Astrocyte (in vitro differentiated cells and primary cell): ENCODE data around the gene USP13. TPM values are rescaled to one million over a fixed set of nuclear protein-coding genes. Genes with fewer than 3 reads are reported as not detected.

ENCODE experiments used
- DNase-seq: peaks from one replicate; pipeline ENCODE4 v3.0.0-alpha.2; 2010; ENCODE audit warnings: low read depth
- FAIRE-seq: peaks from 2 replicates; lab custom pipeline; 2011; peaks lifted over from hg19 to GRCh38; lab: Jason Lieb, UNC
- H2AFZ ChIP-seq: 2 replicates; pipeline ENCODE4 v1.6.0; 2012; ENCODE audit warnings: low read depth, low read length, inconsistent platforms
- H3K27ac ChIP-seq: 2 replicates; pipeline ENCODE4 v1.5.1; 2011; ENCODE audit warnings: low read depth, low read length, inconsistent platforms
- H3K27me3 ChIP-seq: 2 replicates; pipeline ENCODE4 v1.6.0; 2011; ENCODE audit warnings: low read length, inconsistent platforms; ENCODE audit not compliant: insufficient read depth
- H3K36me3 ChIP-seq: 2 replicates; pipeline ENCODE4 v1.5.1; 2011; ENCODE audit warnings: low read length, inconsistent platforms; ENCODE audit not compliant: insufficient read depth
- H3K4me1 ChIP-seq: 2 replicates; pipeline ENCODE4 v1.5.1; 2011; ENCODE audit warnings: low read length, inconsistent platforms; ENCODE audit not compliant: insufficient read depth
- H3K4me2 ChIP-seq: 2 replicates; pipeline ENCODE4 v1.6.0; 2012; ENCODE audit warnings: low read length, inconsistent platforms
- H3K4me3 ChIP-seq: 2 replicates; pipeline ENCODE4 v1.5.1; 2011; ENCODE audit warnings: low read depth, mild to moderate bottlenecking, low read length, inconsistent platforms; ENCODE audit not compliant: insufficient read depth
- H3K79me2 ChIP-seq: 2 replicates; pipeline ENCODE4 v1.6.0; 2012; ENCODE audit warnings: mild to moderate bottlenecking, low read length, inconsistent platforms; ENCODE audit not compliant: insufficient read depth
- H3K9ac ChIP-seq: 2 replicates; pipeline ENCODE4 v1.6.0; 2012; ENCODE audit warnings: mild to moderate bottlenecking, low read length, inconsistent platforms
- H3K9me3 ChIP-seq: 2 replicates; pipeline ENCODE4 v1.5.1; 2012; ENCODE audit warnings: low read depth, mild to moderate bottlenecking, low read length, inconsistent platforms; ENCODE audit not compliant: insufficient read depth
- H4K20me1 ChIP-seq: 2 replicates; pipeline ENCODE4 v1.6.0; 2012; ENCODE audit warnings: low read length, inconsistent platforms; ENCODE audit not compliant: insufficient read depth
- H3K27ac Mint-ChIP-seq: one replicate; pipeline ENCODE4 v1.8.0; 2021; ENCODE audit warnings: mild to moderate bottlenecking, mixed read lengths; ENCODE audit not compliant: unreplicated experiment
- H3K27me3 Mint-ChIP-seq: one replicate; pipeline ENCODE4 v1.8.0; 2021; ENCODE audit warnings: low read depth, mixed read lengths; ENCODE audit not compliant: unreplicated experiment
- H3K36me3 Mint-ChIP-seq: one replicate; pipeline ENCODE4 v1.8.0; 2021; ENCODE audit warnings: low read depth, mixed read lengths; ENCODE audit not compliant: unreplicated experiment
- H3K4me1 Mint-ChIP-seq: one replicate; pipeline ENCODE4 v1.8.0; 2021; ENCODE audit warnings: low read depth, mixed read lengths; ENCODE audit not compliant: unreplicated experiment
- H3K4me3 Mint-ChIP-seq: one replicate; pipeline ENCODE4 v1.8.0; 2021; ENCODE audit warnings: mild to moderate bottlenecking, moderate library complexity, mixed read lengths; ENCODE audit not compliant: unreplicated experiment
- H3K9me3 Mint-ChIP-seq: one replicate; pipeline ENCODE4 v1.8.0; 2021; ENCODE audit warnings: mild to moderate bottlenecking, mixed read lengths; ENCODE audit not compliant: unreplicated experiment
- EZH2 ChIP-seq: IDR thresholded peaks from 2 replicates; pipeline ENCODE4 v1.6.1; 2012; ENCODE audit warnings: mild to moderate bottlenecking, low read length, inconsistent platforms; ENCODE audit not compliant: insufficient read depth
- total RNA-seq: library from RNA; stranded (reverse); gene quantifications from 2 replicates; pipeline ENCODE4 v1.2.1, GENCODE V29; 2021
- TF ChIP-seq, protein P1 (sequence below): IDR thresholded peaks from 2 replicates; pipeline ENCODE4 v1.5.1; 2011; ENCODE audit warnings: low read depth, mild to moderate bottlenecking, inconsistent platforms, low read length, moderate library complexity; ENCODE audit not compliant: insufficient read depth

Gene USP13
- total RNA-seq, 1 donor from 2014 or later = 7.4 TPM

GRCh38 chr3:179796421-179796820 lies 143.6 kb downstream of the USP13 start:
- H3K36me3 ChIP-seq = no peaks in the 10 kb centered on the region
- H3K4me3 ChIP-seq = no peak overlapping the region
- Mint-ChIP-seq H3K4me1 (peaks cover 11% of the 10 kb centered on the region), H3K27ac (no peak overlapping the region), H3K27me3 (no peaks in the 10 kb centered on the region), H3K9me3 (no peaks in the 10 kb centered on the region), H3K36me3 (no peaks in the 10 kb centered on the region), H3K4me3 (no peak overlapping the region)
- no peak for DNase-seq
- no peaks in the 10 kb centered on the region for H3K27me3 ChIP-seq
- no peak for FAIRE-seq
- H4K20me1 ChIP-seq = no peaks in the 10 kb centered on the region
- no peak for TF ChIP-seq EZH2
- TF ChIP-seq, protein P1, sequence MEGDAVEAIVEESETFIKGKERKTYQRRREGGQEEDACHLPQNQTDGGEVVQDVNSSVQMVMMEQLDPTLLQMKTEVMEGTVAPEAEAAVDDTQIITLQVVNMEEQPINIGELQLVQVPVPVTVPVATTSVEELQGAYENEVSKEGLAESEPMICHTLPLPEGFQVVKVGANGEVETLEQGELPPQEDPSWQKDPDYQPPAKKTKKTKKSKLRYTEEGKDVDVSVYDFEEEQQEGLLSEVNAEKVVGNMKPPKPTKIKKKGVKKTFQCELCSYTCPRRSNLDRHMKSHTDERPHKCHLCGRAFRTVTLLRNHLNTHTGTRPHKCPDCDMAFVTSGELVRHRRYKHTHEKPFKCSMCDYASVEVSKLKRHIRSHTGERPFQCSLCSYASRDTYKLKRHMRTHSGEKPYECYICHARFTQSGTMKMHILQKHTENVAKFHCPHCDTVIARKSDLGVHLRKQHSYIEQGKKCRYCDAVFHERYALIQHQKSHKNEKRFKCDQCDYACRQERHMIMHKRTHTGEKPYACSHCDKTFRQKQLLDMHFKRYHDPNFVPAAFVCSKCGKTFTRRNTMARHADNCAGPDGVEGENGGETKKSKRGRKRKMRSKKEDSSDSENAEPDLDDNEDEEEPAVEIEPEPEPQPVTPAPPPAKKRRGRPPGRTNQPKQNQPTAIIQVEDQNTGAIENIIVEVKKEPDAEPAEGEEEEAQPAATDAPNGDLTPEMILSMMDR = no peak
- no peak overlapping the region for H2AFZ ChIP-seq
- H3K4me2 ChIP-seq = no peak overlapping the region
- H3K4me1 ChIP-seq = no peaks in the 10 kb centered on the region
- no peak overlapping the region for H3K27ac ChIP-seq
- no peaks in the 10 kb centered on the region for H3K79me2 ChIP-seq
- H3K9me3 ChIP-seq = no peaks in the 10 kb centered on the region
- no peak overlapping the region for H3K9ac ChIP-seq

- no peak overlapping the region for H3K4me3 Mint-ChIP-seq
- H3K4me1 ChIP-seq = no peaks in the 10 kb centered on the region
- H2AFZ ChIP-seq = no peak overlapping the region
- H3K4me1 Mint-ChIP-seq = peaks cover 16% of the 10 kb centered on the region
- TF ChIP-seq, protein P1 = no peak
- TF ChIP-seq EZH2 = no peak
- H4K20me1 ChIP-seq = no peaks in the 10 kb centered on the region
- H3K36me3 Mint-ChIP-seq = no peaks in the 10 kb centered on the region
- no peaks in the 10 kb centered on the region for H3K9me3 Mint-ChIP-seq
- no peaks in the 10 kb centered on the region for H3K27me3 Mint-ChIP-seq
- H3K9ac ChIP-seq = no peak overlapping the region
- no peak overlapping the region for H3K4me2 ChIP-seq
- H3K27ac Mint-ChIP-seq = no peak overlapping the region
- no peaks in the 10 kb centered on the region for H3K79me2 ChIP-seq
- H3K4me3 ChIP-seq = no peak overlapping the region
- H3K27ac ChIP-seq = no peak overlapping the region
- FAIRE-seq = no peak
- no peaks in the 10 kb centered on the region for H3K36me3 ChIP-seq
- no peaks in the 10 kb centered on the region for H3K27me3 ChIP-seq
- H3K9me3 ChIP-seq = no peaks in the 10 kb centered on the region
- no peak for DNase-seq
Measured at GRCh38 chr3:179797192-179797591, 144.4 kb downstream of the USP13 start.

- FAIRE-seq (no peak), DNase-seq (peak; percentile 59)
- Histone ChIP-seq H2AFZ (no peak overlapping the region), H3K36me3 (no peaks in the 10 kb centered on the region), H3K79me2 (no peaks in the 10 kb centered on the region), H4K20me1 (no peaks in the 10 kb centered on the region), H3K4me1 (no peaks in the 10 kb centered on the region), H3K9ac (no peak overlapping the region), H3K27me3 (no peaks in the 10 kb centered on the region), H3K27ac (no peak overlapping the region), H3K4me2 (no peak overlapping the region), H3K9me3 (no peaks in the 10 kb centered on the region), H3K4me3 (no peak overlapping the region)
- peaks cover 14% of the 10 kb centered on the region for H3K4me1 Mint-ChIP-seq
- no peaks in the 10 kb centered on the region for H3K36me3 Mint-ChIP-seq
- no peak overlapping the region for H3K4me3 Mint-ChIP-seq
- no peaks in the 10 kb centered on the region for H3K27me3 Mint-ChIP-seq
- TF ChIP-seq, protein P1 = no peak
- TF ChIP-seq EZH2 = no peak
- H3K27ac Mint-ChIP-seq = no peak overlapping the region
- no peaks in the 10 kb centered on the region for H3K9me3 Mint-ChIP-seq
Measured at GRCh38 chr3:179801263-179801662, 148.4 kb downstream of the USP13 start.
